Coronary artery (tissue), 2 donors: ENCODE results near the gene ZXDC.

Source experiments
- DNase-seq: peaks from one replicate; pipeline ENCODE4 v3.0.0-alpha.2; 2017; ENCODE audit warnings: low spot score
- H3K27ac ChIP-seq, 2 donors: fragments of 200-600 bp; sonication (generic); one replicate each; pipeline ENCODE4 v1.5.1; 2016 to 2019
- H3K4me3 ChIP-seq: fragments of 200-600 bp; sonication (generic); 2 replicates; pipeline ENCODE4 v1.5.1; 2016; ENCODE audit warnings: mild to moderate bottlenecking, moderate library complexity
- TF ChIP-seq, protein P1 (sequence below): fragments of 200-600 bp; sonication (generic); IDR thresholded peaks from one replicate; pipeline ENCODE4 v1.5.1; 2019; ENCODE audit warnings: antibody characterized with exemption

ZXDC gene

DNA sequence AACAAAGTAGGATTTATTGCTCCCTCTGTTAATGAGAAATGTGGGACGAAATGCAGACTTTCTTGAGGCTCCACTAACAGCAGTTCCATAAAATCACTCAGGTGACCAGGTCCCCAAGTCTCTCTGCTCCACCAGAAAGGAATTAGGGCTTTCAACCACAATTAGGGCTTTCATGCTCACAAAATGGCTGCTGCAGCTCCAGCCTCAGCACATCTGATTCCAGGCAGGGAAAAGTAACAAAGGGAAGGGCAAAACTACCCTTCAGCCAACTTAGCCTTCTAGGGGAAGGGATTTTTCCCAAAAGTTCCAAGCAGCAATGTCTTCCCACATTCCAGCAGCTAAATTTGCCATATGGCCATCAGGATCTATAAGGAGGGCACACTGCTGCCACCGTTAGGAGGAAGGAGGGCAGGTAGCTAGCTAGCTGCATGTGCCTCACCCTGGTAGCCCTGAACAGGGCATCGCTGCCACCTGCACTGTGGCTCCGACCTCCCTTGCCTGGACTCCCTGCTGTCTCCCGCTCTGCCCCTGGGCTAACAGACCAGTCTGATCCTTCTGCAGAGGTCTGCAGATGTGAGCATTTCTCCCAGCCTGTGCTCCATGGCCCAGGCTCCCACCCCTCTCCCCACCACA, 68.2 kb downstream of the ZXDC start:
- TF ChIP-seq, protein P1, sequence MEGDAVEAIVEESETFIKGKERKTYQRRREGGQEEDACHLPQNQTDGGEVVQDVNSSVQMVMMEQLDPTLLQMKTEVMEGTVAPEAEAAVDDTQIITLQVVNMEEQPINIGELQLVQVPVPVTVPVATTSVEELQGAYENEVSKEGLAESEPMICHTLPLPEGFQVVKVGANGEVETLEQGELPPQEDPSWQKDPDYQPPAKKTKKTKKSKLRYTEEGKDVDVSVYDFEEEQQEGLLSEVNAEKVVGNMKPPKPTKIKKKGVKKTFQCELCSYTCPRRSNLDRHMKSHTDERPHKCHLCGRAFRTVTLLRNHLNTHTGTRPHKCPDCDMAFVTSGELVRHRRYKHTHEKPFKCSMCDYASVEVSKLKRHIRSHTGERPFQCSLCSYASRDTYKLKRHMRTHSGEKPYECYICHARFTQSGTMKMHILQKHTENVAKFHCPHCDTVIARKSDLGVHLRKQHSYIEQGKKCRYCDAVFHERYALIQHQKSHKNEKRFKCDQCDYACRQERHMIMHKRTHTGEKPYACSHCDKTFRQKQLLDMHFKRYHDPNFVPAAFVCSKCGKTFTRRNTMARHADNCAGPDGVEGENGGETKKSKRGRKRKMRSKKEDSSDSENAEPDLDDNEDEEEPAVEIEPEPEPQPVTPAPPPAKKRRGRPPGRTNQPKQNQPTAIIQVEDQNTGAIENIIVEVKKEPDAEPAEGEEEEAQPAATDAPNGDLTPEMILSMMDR: no peak

DNA sequence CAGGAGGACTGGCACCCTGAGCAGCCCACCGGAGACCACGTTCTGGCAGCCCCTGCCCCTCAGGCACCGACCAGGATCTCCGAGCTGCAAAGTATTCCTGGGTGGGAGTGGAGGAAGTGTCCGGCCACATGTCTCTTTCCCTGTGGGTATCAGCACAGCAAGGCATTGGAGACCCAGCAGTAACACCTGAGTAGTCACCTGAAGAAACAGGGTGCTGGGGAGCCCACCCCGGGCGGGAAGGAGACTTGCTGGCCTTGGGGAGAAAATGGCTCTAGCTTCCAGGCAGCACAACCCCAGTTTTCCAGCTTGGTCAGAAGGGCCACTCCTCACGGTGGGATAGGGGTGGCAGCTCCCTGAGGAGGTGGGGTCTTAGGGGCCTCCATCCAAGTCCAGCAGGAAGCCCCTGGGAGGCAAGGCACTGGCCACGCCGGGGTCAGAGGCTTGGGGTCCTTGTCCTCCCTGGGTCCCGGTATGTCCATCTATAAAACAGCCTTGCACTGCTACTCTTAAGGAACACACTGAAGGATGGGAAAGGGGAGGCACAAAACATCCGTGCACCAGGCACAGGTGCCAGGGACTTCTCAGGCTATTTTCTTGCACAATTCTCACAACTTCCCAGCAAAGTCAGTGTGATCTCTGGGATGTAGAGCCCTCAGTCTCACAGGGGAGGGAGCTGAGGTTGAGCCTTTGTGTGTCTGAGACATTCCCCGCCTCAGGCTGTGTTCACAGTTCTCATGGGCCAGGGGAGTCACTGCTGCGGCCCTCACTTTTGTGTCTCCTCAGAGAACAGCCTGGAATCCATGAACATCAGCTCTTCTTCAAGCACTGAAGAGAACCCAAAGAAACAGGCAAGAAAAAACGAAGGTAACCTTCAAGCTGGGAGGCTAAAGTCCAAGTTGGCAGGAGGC, 69.0 kb downstream of the ZXDC start:
- Histone ChIP-seq H3K4me3 (no peak overlapping the region), H3K27ac (no peak overlapping the region)
- DNase-seq: peak; percentile 64
- TF ChIP-seq, protein P1: no peak

More for the DNA sequence above, 68.2 kb downstream of the ZXDC start:
- Histone ChIP-seq H3K4me3 (no peak overlapping the region), H3K27ac (no peak overlapping the region)
- peak; percentile 52 for DNase-seq

DNA sequence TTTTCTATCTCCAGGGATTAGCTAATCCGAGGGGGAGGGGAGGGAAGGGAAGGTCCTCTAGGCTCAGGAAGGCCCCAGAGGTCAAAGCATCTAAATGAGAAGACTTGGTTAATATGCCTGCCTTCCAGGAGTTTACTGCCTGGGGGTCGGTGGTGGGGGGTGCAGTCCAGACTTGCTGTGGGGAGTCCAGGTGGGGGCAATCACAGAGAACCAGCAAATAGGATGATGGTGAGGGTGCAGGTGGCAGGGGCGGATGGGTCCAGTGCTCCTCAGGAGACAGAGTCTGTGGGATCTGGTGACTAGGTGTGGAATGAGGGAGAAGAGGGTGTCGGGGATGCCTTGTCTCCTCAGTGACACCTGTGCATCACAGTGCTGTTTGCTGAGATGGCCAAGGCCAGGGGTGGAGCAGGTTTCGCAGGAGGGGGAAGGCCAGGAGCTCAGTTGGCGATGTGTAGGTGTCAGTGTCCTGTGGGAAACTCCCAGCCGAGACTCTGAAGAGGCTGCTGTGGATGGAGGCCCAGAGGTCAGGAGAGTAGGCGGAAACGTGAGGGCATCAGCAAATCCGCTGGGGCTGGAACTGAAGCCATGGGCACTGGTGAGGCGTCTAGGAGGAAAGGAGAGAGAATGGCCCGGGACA, 72.9 kb downstream of the ZXDC start:
- DNase-seq: no peak
- TF ChIP-seq, protein P1: no peak
- no peak overlapping the region for H3K4me3 ChIP-seq
- H3K27ac ChIP-seq: no peak overlapping the region

DNA sequence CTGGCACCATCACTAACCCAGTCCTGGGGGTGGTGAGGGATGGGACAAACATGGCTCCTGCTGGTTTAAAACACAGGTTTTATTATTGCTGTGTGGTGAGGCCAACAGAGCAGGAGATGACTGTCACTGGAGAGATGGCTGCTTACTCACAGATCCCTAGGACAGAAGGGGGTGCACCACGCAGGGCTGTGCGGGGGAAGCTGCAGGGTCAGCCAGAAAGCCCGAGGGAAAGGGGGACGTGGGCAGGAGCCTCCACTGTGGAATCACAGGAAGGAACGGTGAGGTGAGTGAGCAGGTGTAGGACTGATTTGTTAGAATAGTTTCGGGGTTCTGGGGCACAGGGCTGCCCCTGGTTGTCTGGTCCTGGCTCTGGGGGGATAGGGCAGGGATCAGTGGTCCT, 73.5 kb downstream of the ZXDC start:
- TF ChIP-seq, protein P1: no peak
- no peak overlapping the region for H3K27ac ChIP-seq
- no peak overlapping the region for H3K4me3 ChIP-seq
- DNase-seq: no peak

DNA sequence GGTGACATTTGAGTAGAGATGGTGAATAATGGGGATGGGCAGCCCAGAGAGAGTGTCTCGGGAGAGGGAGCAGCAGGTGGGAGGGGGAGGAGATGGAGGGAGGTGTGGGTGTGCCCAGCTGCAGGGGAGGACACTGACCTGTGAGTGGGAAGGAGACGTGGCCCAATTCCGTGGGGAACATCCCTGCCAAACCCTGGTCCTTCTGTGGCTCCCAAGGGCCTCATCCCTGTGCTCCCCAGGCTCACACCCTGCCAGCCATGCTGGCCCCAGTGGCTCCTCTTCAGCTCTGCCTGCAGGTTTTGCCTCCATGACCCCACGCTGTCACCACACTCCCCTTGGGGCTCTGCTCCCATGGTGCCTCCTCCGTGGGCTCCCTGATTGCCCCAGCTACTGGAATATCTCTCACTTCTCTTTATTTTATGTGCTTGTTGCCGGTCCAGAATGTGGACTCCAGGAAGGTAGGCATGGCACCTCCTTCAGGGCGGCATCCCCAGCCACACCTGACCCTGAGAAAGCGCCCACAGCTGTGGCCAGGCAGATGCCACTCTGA, 74.0 kb downstream of the ZXDC start:
- no peak overlapping the region for H3K4me3 ChIP-seq
- TF ChIP-seq, protein P1: no peak
- DNase-seq: no peak
- H3K27ac ChIP-seq: no peak overlapping the region

DNA sequence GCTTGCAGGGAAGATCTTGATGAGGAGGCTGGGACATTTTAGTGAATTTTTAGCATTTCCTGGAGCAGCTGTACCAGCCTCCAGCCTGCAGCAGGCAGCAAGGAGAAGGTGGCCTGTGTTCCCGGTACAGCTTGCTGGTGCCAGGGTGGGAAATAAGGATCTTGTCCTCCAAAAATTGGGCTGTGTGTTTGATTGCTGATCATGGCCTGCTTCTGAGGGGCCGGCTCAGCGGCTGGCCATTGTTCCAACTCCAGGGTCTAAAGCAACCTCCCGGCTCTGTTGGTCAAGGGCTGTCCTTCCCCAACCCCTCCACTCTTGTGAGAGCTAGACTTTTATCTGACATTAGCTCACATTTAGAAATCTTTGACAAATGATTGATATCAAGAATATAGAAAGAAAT, 75.9 kb downstream of the ZXDC start:
- DNase-seq: no peak
- H3K27ac ChIP-seq: no peak overlapping the region
- TF ChIP-seq, protein P1: no peak
- H3K4me3 ChIP-seq: no peak overlapping the region
